ENCODE measurements around the gene TTC3.

GRCh38 chr21:37082856-37083528 lies 9.9 kb downstream of the TTC3 start:
- TF ChIP-seq CTCF (IDR thresholded peaks at IDR 0.05; ENCODE audit: insufficient read depth, low read length) (no peak), POLR2AphosphoS5 (IDR thresholded peaks at IDR 0.05; ENCODE audit: low read depth) (no peak), REST (IDR thresholded peaks at IDR 0.05; ENCODE audit: insufficient replicate concordance, low read depth) (no peak), SPI1 (IDR thresholded peaks at IDR 0.05; ENCODE audit: borderline replicate concordance, low read depth) (no peak)

Data from HL-60 (cell line).